GM23248 (cell line): ENCODE results near the gene THADA. TPM values are rescaled to one million over a fixed set of nuclear protein-coding genes. Genes with fewer than 3 reads are reported as not detected.
A peak's percentile ranks its signal among the peaks of the same experiment; 100 is the strongest.
"Not testable (repeated sequence)": the region's sequence is repeated elsewhere in the genome, so short reads cannot be mapped to it uniquely, and the experiment has no call there.

Source experiments
- DNase-seq: peaks from one replicate; pipeline ENCODE4 v3.0.0-alpha.2; 2015
- H2AFZ ChIP-seq: fragments of 200-600 bp; sonication (generic); 2 replicates; pipeline ENCODE4 v1.6.1; 2016; ENCODE audit warnings: antibody characterized with exemption
- H3F3A ChIP-seq: fragments of 200-600 bp; sonication (generic); 2 replicates; pipeline ENCODE4 v1.6.1; 2016; ENCODE audit warnings: mild to moderate bottlenecking, antibody characterized with exemption, mixed run types; ENCODE audit not compliant: insufficient read depth
- H3K27ac ChIP-seq: fragments of 200-600 bp; sonication (generic); 2 replicates; pipeline ENCODE4 v1.5.1; 2016; ENCODE audit warnings: mild to moderate bottlenecking
- H3K27me3 ChIP-seq: fragments of 200-600 bp; sonication (generic); replicated peaks from 2 replicates; pipeline ENCODE4 v1.6.1; 2016; ENCODE audit warnings: mild to moderate bottlenecking; ENCODE audit not compliant: insufficient read depth
- H3K36me3 ChIP-seq: fragments of 200-600 bp; sonication (generic); 2 replicates; pipeline ENCODE4 v1.6.1; 2016; ENCODE audit warnings: low read depth, mild to moderate bottlenecking
- H3K4me1 ChIP-seq: fragments of 200-600 bp; sonication (generic); 2 replicates; pipeline ENCODE4 v1.6.1; 2016; ENCODE audit warnings: mild to moderate bottlenecking; ENCODE audit not compliant: insufficient read depth
- H3K4me2 ChIP-seq: fragments of 200-600 bp; sonication (generic); one replicate; pipeline ENCODE4 v1.6.1; 2016; ENCODE audit warnings: mild to moderate bottlenecking; ENCODE audit not compliant: unreplicated experiment
- H3K4me3 ChIP-seq: fragments of 200-600 bp; sonication (generic); 2 replicates; pipeline ENCODE4 v1.5.1; 2016; ENCODE audit warnings: mild to moderate bottlenecking
- H3K79me2 ChIP-seq: fragments of 200-600 bp; sonication (generic); 2 replicates; pipeline ENCODE4 v1.6.1; 2016; ENCODE audit warnings: mild to moderate bottlenecking; ENCODE audit not compliant: insufficient read depth
- H3K9ac ChIP-seq: fragments of 200-600 bp; sonication (generic); 2 replicates; pipeline ENCODE4 v1.6.1; 2016; ENCODE audit warnings: mild to moderate bottlenecking
- H3K9me2 ChIP-seq: fragments of 200-600 bp; sonication (generic); 2 replicates; pipeline ENCODE4 v1.6.1; 2016; ENCODE audit warnings: mixed run types, mild to moderate bottlenecking, moderate library complexity; ENCODE audit not compliant: insufficient read depth
- H3K9me3 ChIP-seq: fragments of 200-600 bp; sonication (generic); one replicate; pipeline ENCODE4 v1.6.1; 2017; ENCODE audit warnings: low read depth
- H4K20me1 ChIP-seq: fragments of 200-600 bp; sonication (generic); 2 replicates; pipeline ENCODE4 v1.6.0; 2016; ENCODE audit not compliant: insufficient read depth
- EZH2 ChIP-seq: fragments of 200-600 bp; sonication (generic); IDR thresholded peaks from 2 replicates; pipeline ENCODE4 v1.6.1; 2018; ENCODE audit warnings: antibody characterized with exemption, mild to moderate bottlenecking; ENCODE audit not compliant: insufficient read depth, poor library complexity, severe bottlenecking
- EZH2phosphoT487 ChIP-seq: fragments of 200-600 bp; sonication (generic); IDR thresholded peaks from 2 replicates; pipeline ENCODE4 v1.6.1; 2018; ENCODE audit warnings: antibody characterized with exemption, moderate library complexity, mild to moderate bottlenecking, low read depth; ENCODE audit not compliant: insufficient read depth
- WGBS, 2 experiments: methylation state at CpG; one replicate each; pipeline ENCODE4 v1.1.6; 2015 to 2017; ENCODE audit warnings: low lambda C conversion rate in 2 of 2, low coverage in 1 of 2; ENCODE audit errors: missing lambda C conversion rate in 2 of 2; 5-methylcytosine and 5-hydroxymethylcytosine counted together
- in situ Hi-C: fragments of 300-500 bp; cut with MboI; formaldehyde crosslinking; loops from 2 replicates; pipeline ENCODE4 v1.15.0; 2020
- polyA plus RNA-seq: library from polyadenylated mRNA; unstranded; fragments of >200 nt; fragmentation: Nextera tagmentation; extraction: Ambion mirVana; gene quantifications from 2 replicates; pipeline ENCODE4 v1.2.1, GENCODE V29; 2016
- total RNA-seq: library from RNA; depleted of rRNA; stranded (reverse); fragments of >200 nt; shearing (Covaris generic); gene quantifications from 2 replicates; pipeline ENCODE4 v1.2.3, GENCODE V29; 2014

THADA gene
- total and polyA plus RNA-seq, 2 experiments from 2014 or later, result 14.1 to 15.8 TPM

DNA sequence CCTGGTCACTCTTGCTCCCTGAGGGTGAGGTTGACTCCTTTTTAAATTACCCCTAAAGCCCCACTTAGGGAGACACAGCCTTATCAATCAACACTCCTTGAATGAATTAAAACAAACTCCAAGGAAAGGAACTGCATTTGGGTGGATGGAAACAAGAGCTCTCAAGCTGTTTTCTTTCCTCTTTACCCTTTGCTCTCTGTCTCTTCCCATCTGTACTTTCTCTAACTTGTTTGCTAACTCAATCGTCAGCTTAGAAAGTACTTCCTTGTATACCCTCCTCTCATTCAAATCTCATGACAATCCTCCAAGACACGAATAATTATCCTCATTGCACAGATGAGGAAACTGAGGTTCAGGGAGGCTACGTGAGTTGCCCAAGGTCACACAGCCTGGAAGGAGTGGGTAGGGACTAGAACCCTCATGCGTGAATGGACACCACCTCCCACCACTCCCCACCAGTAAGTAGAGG, 402.2 kb downstream of the THADA start:
- H3K9ac ChIP-seq, result no peak overlapping the region
- TF ChIP-seq EZH2, result no peak
- TF ChIP-seq EZH2phosphoT487, result no peak
- WGBS, 2 experiments, result 97% methylated on average over 4 of the region's 4 CpGs
- H3K9me3 ChIP-seq, result no peaks in the 10 kb centered on the region
- H3K4me3 ChIP-seq, result no peak overlapping the region
- H3K36me3 ChIP-seq, result no peaks in the 10 kb centered on the region
- H3K4me1 ChIP-seq, result no peaks in the 10 kb centered on the region
- H2AFZ ChIP-seq, result no peak overlapping the region
- in situ Hi-C loops, result no loop called here
- H3K9me2 ChIP-seq, result no peaks in the 10 kb centered on the region
- H3K4me2 ChIP-seq, result no peak overlapping the region
- no peaks in the 10 kb centered on the region for H3K79me2 ChIP-seq
- H3K27ac ChIP-seq, result no peak overlapping the region
- DNase-seq, result no peak
- no peaks in the 10 kb centered on the region for H3F3A ChIP-seq
- no peaks in the 10 kb centered on the region for H4K20me1 ChIP-seq
- H3K27me3 ChIP-seq, result no peaks in the 10 kb centered on the region

GRCh38 chr2:43192744-43193651, 402.8 kb downstream of the THADA start:
- no peaks in the 10 kb centered on the region for H4K20me1 ChIP-seq
- no peaks in the 10 kb centered on the region for H3K9me2 ChIP-seq
- no peak for DNase-seq
- no peaks in the 10 kb centered on the region for H3K4me1 ChIP-seq
- H3K9ac ChIP-seq, result no peak overlapping the region
- H3K79me2 ChIP-seq, result no peaks in the 10 kb centered on the region
- H3K27ac ChIP-seq, result no peak overlapping the region
- in situ Hi-C loops, result no loop called here
- 96% methylated on average over 12 of the region's 12 CpGs for WGBS, 2 experiments
- H3K9me3 ChIP-seq, result no peaks in the 10 kb centered on the region
- no peaks in the 10 kb centered on the region for H3K36me3 ChIP-seq
- no peak overlapping the region for H3K4me3 ChIP-seq
- no peaks in the 10 kb centered on the region for H3F3A ChIP-seq
- H3K27me3 ChIP-seq, result no peaks in the 10 kb centered on the region
- no peak overlapping the region for H3K4me2 ChIP-seq
- H2AFZ ChIP-seq, result no peak overlapping the region
- no peak for TF ChIP-seq EZH2
- TF ChIP-seq EZH2phosphoT487, result no peak

DNA sequence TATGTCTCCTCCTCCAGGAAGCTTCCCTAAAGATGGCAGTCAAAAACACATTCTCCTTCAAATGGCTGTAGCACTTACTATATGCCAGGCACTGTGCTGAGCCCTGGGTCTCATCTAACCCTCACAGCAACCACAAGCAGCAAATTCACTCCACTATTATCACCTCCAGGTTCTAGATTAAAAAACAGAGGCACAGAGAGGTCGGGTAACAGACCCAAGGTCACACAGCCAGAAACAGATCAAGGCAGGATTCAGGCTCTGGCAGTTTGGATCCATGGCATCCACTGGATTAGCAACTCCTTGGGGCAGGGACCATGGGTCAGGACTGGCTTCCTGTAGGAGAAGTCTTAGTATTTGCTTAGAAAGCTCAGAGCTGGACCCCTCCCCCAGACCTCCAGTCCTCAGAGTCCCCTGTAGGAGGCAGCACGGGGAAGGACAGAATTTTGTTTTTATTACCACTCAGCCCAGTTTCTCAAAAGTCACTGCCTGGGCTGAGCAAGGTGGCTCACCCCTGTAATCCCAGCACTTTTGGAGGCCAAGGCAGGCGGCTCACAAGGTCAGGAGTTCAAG, 403.8 kb downstream of the THADA start:
- Histone ChIP-seq H3K4me3 (no peak overlapping the region), H3K9ac (no peak overlapping the region), H3K9me2 (no peaks in the 10 kb centered on the region), H4K20me1 (no peaks in the 10 kb centered on the region), H3K4me1 (no peaks in the 10 kb centered on the region), H3K36me3 (no peaks in the 10 kb centered on the region), H3K27ac (no peak overlapping the region), H2AFZ (no peak overlapping the region), H3F3A (no peaks in the 10 kb centered on the region), H3K27me3 (no peaks in the 10 kb centered on the region), H3K9me3 (no peaks in the 10 kb centered on the region), H3K4me2 (no peak overlapping the region), H3K79me2 (no peaks in the 10 kb centered on the region)
- in situ Hi-C loops, result no loop called here
- 73 to 79% methylated on average over 3 of the region's 3 CpGs for WGBS, 2 experiments
- peak; percentile 39 for DNase-seq
- TF ChIP-seq EZH2phosphoT487, result no peak
- no peak for TF ChIP-seq EZH2

DNA sequence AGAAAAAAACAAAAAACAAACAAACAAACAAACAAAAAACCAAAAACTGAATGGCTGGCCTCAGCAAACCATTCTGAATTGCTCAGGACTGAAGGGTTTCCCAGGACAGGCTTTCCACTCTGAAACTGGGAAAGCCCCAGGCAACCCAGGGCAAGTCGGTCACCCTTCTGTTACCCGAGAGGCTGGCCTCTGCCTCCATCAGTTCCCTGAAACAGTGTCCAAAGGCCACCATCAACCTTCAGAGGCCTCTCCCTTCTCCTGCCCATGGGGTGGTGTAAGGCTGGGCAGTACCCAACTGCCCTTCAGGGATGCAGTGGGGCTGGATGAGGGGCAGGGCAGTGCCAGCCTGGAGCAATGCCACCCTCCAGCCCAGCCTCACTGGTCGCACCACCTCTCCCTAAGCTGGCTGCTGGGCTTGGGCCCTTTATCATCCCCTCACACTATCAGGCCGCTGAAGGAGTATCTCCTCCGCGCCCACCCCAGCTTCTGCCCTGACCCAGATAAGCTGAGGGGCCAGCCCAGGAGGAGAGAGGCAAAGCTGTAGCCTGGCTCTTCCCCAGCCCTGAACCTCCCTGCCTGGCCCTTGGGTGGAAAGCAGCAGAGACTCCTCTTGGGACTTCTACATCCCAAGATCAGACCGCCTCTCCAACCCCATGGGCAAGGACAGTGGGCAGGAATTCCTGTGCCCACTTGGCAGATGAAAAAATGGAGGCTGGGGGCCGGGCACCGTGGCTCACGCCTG, 405.4 kb downstream of the THADA start:
- H3K4me2 ChIP-seq, result no peak overlapping the region
- no peaks in the 10 kb centered on the region for H4K20me1 ChIP-seq
- in situ Hi-C loops, result no loop called here
- no peaks in the 10 kb centered on the region for H3K9me3 ChIP-seq
- H3F3A ChIP-seq, result no peaks in the 10 kb centered on the region
- TF ChIP-seq EZH2 (no peak), EZH2phosphoT487 (no peak)
- no peak overlapping the region for H2AFZ ChIP-seq
- H3K27me3 ChIP-seq, result no peaks in the 10 kb centered on the region
- no peak overlapping the region for H3K4me3 ChIP-seq
- no peaks in the 10 kb centered on the region for H3K4me1 ChIP-seq
- no peak overlapping the region for H3K9ac ChIP-seq
- H3K27ac ChIP-seq, result no peak overlapping the region
- 85 to 91% methylated on average over 9 to 10 of the region's 10 CpGs for WGBS, 2 experiments
- DNase-seq, result no peak
- no peaks in the 10 kb centered on the region for H3K36me3 ChIP-seq
- no peaks in the 10 kb centered on the region for H3K79me2 ChIP-seq
- no peaks in the 10 kb centered on the region for H3K9me2 ChIP-seq

- in situ Hi-C loops, H3K27me3 ChIP-seq, H3K79me2 ChIP-seq, H3K9me3 ChIP-seq, H3K4me1 ChIP-seq, H3K9me2 ChIP-seq, H3K27ac ChIP-seq, H3K9ac ChIP-seq, DNase-seq, H3K36me3 ChIP-seq, H2AFZ ChIP-seq, H3F3A ChIP-seq, H3K4me3 ChIP-seq, H3K4me2 ChIP-seq, H4K20me1 ChIP-seq: not testable (repeated sequence)
- WGBS, 2 experiments, result 90 to 95% methylated on average over 7 of the region's 7 CpGs
Measured at GRCh38 chr2:43189861-43190260, 406.0 kb downstream of the THADA start.
